HL-60/S4 treated with phorbol 12-myristate 13-acetate at 8.2 ng/mL for 4 days and 3 days (cell line): ENCODE results near the gene VAX1.
"Not testable (repeated sequence)": the region's sequence is repeated elsewhere in the genome, so short reads cannot be mapped to it uniquely, and the experiment has no call there.

Experiments used
- in situ Hi-C: fragments of 300-500 bp; cut with MboI; formaldehyde crosslinking; loops from 2 replicates; pipeline ENCODE4 v1.15.0; 2022; ENCODE audit warnings: low sequenced_read_pairs

VAX1 gene

GRCh38 chr10:117136391-117136975 lies 1.6 kb downstream of the VAX1 start:
- in situ Hi-C loops = no loop called here

DNA sequence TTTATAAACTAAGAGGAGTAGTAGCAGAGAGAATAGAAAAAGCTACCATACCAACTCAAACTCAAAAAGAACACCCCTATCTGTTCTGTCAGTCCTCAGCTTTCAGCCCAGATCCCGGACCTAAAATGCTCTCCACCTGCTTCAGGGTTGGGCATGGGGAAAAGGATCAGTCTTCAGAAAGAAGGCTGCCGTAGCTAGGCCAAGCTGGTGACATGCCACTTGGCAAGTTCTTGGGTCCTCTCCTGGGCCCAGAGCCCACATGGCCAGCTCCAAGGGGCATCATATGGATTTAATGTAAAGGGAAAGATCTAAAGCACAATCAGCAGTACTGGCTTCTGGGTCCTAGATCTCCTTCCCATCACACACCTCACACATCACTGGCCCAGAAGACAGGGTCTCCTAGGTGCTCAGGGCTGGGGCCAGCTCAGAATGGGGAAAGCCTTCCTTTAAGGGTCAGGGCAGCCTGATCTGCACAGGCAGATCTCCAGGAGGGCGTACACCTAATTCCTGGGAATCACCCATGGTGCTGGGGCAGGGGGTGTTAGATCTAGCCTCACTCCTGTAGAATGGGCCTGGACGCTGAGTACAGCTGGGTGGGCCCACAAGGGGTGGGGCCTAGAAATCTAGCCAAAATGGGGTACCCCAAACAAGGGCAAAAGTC lies 2.5 kb downstream of the VAX1 start:
- in situ Hi-C loops = no loop called here

DNA sequence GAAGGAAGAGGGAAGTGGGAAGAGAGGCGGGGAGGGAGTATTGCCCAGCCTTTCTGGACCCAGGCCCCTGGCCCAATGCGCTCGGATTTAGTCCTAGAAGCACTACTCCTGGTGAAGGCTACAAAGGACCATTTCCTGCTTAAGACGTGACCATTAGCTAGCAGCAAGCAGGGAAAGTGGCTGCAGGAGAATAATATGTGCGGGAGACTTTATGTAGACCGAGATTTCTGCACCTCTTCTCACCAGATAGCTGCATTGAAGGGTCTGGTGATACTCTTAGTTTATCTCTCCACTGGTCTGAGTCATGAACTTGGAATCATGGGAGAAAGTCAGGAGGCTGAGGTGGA lies 3.1 kb downstream of the VAX1 start:
- in situ Hi-C loops = no loop called here

GRCh38 chr10:117134306-117135025 lies 3.6 kb downstream of the VAX1 start:
- in situ Hi-C loops = no loop called here

- in situ Hi-C loops = no loop called here
Observed at GRCh38 chr10:117134056-117134305, 4.1 kb downstream of the VAX1 start.

DNA sequence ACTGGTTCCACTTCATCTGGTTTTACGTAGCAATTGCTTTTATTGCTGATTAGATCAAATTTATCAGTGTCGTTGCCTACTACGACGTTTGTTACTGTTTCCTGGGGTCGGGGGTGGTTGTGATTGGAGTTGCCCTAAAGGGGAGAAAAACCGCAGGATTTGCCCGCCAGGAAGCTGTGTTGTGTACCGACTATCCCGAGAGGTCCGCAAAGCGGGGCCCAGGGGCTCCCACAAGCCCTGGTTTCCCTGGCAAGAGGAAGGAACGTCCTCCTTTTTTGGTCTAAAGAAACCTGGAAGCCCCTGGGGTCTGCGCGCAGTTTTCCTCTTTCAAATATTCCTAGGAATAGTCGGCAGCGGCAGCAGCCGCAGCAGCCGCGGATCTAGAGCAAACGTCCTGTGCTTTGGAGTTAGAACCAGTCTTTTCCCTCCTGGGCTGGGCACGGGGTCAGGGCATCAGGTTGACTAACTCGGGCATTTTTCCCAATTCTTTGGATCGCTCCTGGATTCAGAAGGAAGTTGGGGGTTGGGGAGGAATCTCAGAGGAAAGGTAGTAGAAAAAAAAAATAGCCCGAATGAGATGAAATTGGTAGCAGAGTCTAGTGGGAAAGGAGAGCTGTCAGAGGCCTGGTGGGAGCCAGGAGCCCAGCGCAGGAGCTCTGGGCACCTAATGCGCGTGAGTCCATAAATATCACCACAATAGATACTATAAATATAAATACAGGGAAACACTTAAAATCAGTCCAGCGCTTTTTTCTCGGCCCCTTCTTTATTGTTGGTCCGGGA lies 4.6 kb downstream of the VAX1 start:
- in situ Hi-C loops = no loop called here

- in situ Hi-C loops = no loop called here
Observed at GRCh38 chr10:117132751-117133231, 5.3 kb downstream of the VAX1 start.

DNA sequence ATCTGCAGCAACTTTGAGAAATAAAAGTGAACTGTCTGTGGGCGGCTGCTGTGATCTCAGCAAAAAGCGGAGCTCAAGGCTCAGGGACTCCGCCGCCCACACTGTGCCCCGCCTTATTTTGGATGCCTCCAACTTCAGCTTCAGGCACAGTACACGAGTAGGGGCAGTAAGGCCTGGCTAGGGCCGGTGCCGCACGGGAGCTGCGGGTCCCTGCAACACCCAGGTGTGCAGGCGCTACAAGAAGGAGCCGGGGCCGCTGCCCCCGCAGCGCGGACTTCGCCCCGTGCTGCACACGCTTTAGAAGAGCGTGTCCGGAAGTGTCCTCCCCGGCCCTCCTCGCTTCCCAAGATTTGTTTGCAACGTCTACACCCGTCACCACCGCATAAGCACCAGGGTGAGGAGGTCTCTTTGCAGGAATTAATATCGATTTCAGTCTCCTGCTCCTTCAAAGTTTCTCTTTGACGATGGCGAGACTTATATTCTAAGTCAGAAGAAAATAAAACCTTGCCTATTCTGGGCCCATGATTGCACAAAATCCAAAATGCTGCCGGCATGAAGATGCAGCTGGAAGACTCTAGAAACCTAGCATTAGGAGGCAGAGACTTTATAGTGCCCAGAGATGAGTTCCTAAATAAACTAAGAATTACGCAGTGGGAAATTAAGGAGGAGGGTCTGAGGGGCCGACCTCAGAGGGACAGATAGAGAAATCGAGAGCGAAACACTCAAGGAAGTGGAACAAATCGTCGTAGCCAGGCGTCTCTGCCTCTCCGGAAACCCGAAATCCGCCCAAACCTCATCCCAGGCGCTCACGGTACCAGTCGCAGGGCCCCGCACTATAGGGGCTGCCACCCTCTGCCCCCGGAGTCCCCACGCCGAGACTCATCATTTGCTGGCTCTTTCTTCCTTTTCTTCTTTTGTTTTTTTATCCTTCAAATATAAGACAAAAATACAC lies 6.4 kb downstream of the VAX1 start:
- in situ Hi-C loops = no loop called here

DNA sequence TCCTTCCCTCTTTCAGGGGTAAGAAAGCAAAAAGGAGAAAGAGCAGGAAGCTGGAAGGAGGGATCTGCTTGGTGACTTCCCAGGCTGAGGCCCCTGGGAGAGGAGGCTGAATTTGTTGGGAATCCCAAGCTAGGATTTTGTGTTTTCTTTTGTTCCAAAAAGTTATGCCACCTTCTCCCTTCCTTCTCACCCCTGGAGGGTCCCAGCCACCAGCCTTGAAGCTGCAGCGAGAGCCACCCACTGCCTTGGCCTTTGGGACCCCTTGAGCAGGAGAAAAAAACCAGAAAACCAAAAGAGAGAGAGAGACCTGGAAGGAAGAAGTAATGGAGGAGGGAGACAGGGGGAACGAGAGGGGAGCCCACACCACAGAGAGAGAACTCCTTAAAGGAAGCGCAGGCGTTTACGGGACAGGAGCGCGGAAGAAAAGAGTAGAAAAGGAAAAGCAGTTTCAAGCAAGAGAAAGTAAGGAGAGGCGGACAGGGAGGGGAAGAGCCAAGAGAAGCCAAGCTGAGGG lies 7.2 kb downstream of the VAX1 start:
- in situ Hi-C loops = no loop called here

DNA sequence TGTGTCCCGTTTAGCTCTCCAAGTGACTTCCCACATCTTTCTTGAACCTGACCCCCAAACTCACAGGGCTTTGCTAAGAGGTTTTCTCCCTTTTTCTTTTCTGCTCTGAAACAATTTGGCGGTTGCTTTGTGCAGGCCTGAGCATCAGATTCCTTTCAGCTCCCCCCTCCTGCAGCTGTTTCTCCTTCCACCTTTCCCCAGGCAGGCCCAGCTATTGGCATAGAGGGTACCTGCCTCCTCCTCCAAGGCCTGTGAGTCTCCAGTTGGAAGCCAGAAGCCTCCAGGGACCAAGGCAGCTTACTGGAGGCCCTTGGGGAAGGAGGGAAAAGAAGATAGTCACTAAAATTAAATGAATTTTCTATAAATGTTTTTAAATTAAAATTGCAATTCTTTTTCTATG lies 7.7 kb downstream of the VAX1 start:
- in situ Hi-C loops = no loop called here

DNA sequence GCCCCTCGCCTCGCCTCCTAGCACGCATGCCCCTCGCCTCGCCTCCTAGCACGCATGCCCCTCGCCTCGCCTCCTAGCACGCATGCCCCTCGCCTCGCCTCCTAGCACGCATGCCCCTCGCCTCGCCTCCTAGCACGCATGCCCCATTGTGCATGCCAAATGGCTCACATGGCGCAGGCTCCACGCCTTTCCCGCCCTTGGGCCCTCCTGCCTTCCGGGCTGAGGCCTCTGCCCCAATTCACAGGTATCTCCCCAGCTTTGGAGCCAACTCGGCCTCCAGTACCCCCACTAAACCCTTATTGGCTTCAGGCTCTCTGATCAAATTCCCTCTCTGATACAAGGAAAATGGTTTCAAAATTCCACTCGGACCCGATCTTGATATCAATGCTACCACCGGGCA lies 11.4 kb downstream of the VAX1 start:
- in situ Hi-C loops = not testable (repeated sequence)

DNA sequence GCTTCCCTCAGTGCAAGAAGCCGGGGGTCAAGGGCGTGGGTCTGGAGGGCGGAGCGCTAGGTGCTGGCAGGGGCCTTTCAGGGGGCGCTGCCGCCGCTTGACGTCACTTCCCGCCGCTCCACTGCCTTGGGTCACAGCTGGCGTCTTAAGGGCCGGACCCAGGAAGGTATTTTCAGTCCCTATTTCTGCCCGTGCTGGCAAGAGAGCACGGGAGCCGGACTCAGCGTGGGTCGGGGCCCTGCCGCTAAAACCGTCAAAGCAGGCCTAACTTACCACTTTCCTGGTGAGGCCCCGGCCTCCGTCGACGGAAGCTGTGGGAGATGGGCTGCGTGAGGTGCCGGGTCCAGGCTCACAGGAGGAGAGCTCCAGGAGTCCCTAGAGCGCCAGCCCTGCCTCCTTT lies 12.0 kb downstream of the VAX1 start:
- in situ Hi-C loops = no loop called here

DNA sequence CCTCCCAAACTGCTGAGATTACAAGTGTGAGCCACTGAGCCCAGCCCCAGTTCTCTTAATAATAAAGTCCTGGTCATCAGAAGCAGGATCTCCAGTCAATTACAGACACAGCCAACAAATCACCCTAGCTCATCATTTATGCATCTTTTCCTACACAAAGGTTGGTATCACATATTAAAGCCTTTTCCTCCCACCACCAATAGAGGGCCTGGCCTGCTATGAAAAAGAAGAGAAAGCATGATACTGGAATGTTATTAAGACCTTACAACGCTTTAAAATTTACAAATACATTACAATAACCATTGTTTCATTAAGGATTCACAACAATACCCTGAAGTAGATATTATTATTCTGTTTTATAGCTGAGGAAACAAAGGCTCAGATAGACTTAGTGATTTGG lies 25.9 kb downstream of the VAX1 start:
- in situ Hi-C loops = no loop called here

DNA sequence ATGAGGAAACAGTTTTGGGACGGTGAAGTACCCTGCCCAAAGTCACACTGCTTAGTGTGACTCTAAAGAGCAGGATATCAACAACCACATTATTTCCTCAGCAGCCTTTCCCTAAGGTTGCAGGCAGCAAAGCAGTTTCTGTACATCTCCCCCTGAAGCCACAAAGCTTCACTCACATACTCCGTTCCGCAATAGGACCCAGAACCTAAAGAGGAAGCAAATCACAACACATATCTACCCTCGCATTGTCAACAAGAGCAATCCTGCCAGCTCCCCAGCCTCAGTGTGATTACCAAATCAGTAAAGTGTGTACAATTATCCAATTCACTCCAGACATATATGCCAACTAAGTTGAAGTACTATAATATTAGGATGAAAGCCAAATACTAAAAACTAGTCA lies 30.8 kb downstream of the VAX1 start:
- in situ Hi-C loops = no loop called here

GRCh38 chr10:117096599-117097201 lies 41.4 kb downstream of the VAX1 start:
- in situ Hi-C loops = no loop called here

GRCh38 chr10:117094856-117095255 lies 43.2 kb downstream of the VAX1 start:
- in situ Hi-C loops = no loop called here

DNA sequence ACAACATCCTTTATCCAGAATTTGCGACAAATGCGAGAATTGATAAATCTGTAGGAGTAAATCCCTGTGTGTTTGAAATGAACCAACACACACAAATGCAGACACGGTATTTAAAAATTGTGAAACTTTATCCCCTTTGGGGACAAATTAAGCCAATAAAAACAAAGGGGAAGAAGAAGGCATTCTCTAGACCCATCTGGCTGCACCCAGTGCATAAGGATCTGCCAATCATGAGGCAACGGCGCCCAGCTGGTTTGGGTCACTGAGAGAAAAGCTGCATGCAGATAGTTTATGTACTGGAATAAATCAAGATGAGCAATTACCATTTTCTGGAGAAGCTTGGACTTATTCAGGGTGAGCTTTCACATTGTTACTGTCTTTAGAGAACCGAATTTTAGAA lies 45.7 kb downstream of the VAX1 start:
- in situ Hi-C loops = no loop called here

GRCh38 chr10:117090834-117091233 lies 47.2 kb downstream of the VAX1 start:
- in situ Hi-C loops = no loop called here

GRCh38 chr10:117087521-117087920 lies 50.5 kb downstream of the VAX1 start:
- in situ Hi-C loops = no loop called here

DNA sequence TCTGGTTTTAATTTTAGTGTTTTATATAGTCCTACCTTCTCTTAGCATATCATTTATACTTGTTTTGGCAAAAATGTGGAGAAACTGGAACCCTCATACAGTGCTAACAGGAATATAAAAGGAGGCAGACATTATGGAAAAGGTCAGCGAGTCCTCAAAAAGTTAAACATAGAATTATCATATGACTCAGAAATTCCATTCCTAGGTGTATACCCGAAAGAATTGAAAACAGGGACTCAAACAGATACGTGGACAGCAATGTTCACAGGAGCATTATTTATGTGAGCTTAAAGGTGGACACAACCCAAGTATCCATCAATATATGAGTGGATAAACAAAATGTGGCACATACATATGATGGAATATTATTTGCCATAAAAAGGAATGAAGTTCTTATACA lies 51.5 kb downstream of the VAX1 start:
- in situ Hi-C loops = no loop called here
